Effector CD4-positive, alpha-beta T cell (primary cell): ENCODE data around the gene C1QTNF8. TPM values are rescaled to one million over a fixed set of nuclear protein-coding genes. Genes with fewer than 3 reads are reported as not detected.

ENCODE experiments used
- DNase-seq: peaks from one replicate; pipeline ENCODE4 v3.0.0-alpha.2; 2020
- total RNA-seq: gene quantifications from one replicate; lab custom pipeline; 2026; lab: John Stamatoyannopoulos, UW

The C1QTNF8 gene
- total RNA-seq, result not detected

GRCh38 chr16:1096169-1097082 lies at the start of gene C1QTNF8:
C1QTNF8 (minus strand) TSS chr16:1096244; CDS start chr16:1094922, 1,322 bp downstream.
- no peak for DNase-seq

GRCh38 chr16:1145383-1146100 lies 49.5 kb upstream of the C1QTNF8 start:
- no peak for DNase-seq

GRCh38 chr16:1144476-1145382 lies 48.7 kb upstream of the C1QTNF8 start:
- no peak for DNase-seq

GRCh38 chr16:1143761-1144450 lies 47.9 kb upstream of the C1QTNF8 start:
- DNase-seq, result no peak

GRCh38 chr16:1142911-1143310 lies 46.9 kb upstream of the C1QTNF8 start:
- DNase-seq, result no peak

- no peak for DNase-seq
Measured at GRCh38 chr16:1141716-1142115, 45.7 kb upstream of the C1QTNF8 start.

- DNase-seq, result no peak
Measured at GRCh38 chr16:1141191-1141590, 45.1 kb upstream of the C1QTNF8 start.

GRCh38 chr16:1140582-1141162 lies 44.6 kb upstream of the C1QTNF8 start:
- DNase-seq, result no peak

- no peak for DNase-seq
Measured at GRCh38 chr16:1137604-1138003, 41.6 kb upstream of the C1QTNF8 start.

GRCh38 chr16:1135459-1135825 lies 39.4 kb upstream of the C1QTNF8 start:
- DNase-seq, result no peak

GRCh38 chr16:1134776-1135458 lies 38.9 kb upstream of the C1QTNF8 start:
- DNase-seq, result no peak

- DNase-seq, result no peak
Measured at GRCh38 chr16:1133810-1134520, 37.9 kb upstream of the C1QTNF8 start.

GRCh38 chr16:1133271-1133670 lies 37.2 kb upstream of the C1QTNF8 start:
- no peak for DNase-seq

GRCh38 chr16:1132431-1132830 lies 36.4 kb upstream of the C1QTNF8 start:
- DNase-seq, result no peak

GRCh38 chr16:1131378-1131994 lies 35.4 kb upstream of the C1QTNF8 start:
- no peak for DNase-seq

GRCh38 chr16:1130382-1130781 lies 34.3 kb upstream of the C1QTNF8 start:
- no peak for DNase-seq

GRCh38 chr16:1129106-1129960 lies 33.3 kb upstream of the C1QTNF8 start:
- DNase-seq, result no peak

- DNase-seq, result no peak
Measured at GRCh38 chr16:1127971-1128715, 32.1 kb upstream of the C1QTNF8 start.
